ENCODE data around the gene DPH2.

Gene DPH2

DNA sequence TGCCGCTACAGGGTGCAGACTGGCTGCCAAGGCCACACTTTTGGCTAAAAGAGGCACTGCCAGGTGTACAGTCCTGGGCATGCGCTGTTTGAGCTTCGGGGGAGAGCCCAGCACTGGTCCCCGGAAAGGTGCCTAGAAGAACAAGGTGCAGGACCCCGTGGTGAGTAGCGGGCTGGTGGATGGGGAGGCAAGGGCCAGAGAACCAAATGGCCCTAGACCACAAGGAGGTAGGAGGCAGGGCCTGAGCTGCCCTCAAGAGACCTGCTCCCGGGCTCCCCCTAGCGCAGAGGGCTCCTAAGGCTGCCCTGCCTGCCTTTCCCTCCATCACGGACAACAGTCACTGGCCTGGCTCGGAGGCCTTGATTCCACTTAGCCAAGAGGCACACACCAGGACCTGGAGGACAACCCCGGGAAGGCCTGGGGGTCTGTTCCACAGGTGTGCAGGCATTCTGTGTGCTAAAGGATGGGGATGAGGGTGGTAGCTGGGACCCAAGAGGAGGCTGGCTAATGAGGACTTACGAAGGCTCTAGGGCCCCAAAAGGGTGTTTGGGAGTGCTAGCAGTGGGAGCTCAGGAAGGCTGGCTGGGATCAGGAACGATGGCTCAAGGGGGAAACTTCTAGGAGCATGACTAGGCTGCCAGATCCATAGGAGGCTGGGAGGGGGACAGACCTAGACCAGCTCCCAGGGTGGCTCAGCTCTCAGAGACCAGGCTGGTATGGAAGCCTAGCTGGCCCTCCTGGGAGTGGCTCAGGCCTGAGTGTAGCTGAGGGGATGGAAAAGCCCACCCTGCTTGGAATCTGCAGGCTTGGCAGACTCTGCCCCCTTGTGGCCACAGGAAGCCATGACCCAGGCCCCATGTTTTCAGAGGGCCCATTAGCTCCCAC is 35.5 kb upstream of the DPH2 start:
- Histone ChIP-seq H3K36me3 (ENCODE audit: insufficient read depth, low read length) (peaks cover 7% of the 10 kb centered on the region), H3K27me3 (ENCODE audit: insufficient read depth, low read length, poor library complexity) (no peaks in the 10 kb centered on the region), H4K20me1 (ENCODE audit: insufficient read depth, low read length) (no peaks in the 10 kb centered on the region), H3K9me3 (ENCODE audit: insufficient read depth, low read length, severe bottlenecking) (no peaks in the 10 kb centered on the region), H3K79me2 (ENCODE audit: insufficient read depth, low read length) (no peaks in the 10 kb centered on the region), H3K4me1 (ENCODE audit: insufficient read depth, low read length) (no peaks in the 10 kb centered on the region), H3K4me3 (ENCODE audit: low read depth in 1 of 2, low read length in 2 of 2) (no peak overlapping the region), H3K27ac (ENCODE audit: low read length) (no peak overlapping the region), H3K9ac (ENCODE audit: low read depth, low read length) (no peak overlapping the region), H3K4me2 (ENCODE audit: insufficient read depth, low read length) (no peak overlapping the region), H2AFZ (ENCODE audit: low read depth, low read length) (no peak overlapping the region)
- TF ChIP-seq, protein P1, sequence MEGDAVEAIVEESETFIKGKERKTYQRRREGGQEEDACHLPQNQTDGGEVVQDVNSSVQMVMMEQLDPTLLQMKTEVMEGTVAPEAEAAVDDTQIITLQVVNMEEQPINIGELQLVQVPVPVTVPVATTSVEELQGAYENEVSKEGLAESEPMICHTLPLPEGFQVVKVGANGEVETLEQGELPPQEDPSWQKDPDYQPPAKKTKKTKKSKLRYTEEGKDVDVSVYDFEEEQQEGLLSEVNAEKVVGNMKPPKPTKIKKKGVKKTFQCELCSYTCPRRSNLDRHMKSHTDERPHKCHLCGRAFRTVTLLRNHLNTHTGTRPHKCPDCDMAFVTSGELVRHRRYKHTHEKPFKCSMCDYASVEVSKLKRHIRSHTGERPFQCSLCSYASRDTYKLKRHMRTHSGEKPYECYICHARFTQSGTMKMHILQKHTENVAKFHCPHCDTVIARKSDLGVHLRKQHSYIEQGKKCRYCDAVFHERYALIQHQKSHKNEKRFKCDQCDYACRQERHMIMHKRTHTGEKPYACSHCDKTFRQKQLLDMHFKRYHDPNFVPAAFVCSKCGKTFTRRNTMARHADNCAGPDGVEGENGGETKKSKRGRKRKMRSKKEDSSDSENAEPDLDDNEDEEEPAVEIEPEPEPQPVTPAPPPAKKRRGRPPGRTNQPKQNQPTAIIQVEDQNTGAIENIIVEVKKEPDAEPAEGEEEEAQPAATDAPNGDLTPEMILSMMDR (IDR thresholded peaks at IDR 0.05; ENCODE audit: borderline replicate concordance, extremely low read depth, low read length, poor library complexity, severe bottlenecking): peak; percentile 96
- TF ChIP-seq EZH2 (IDR thresholded peaks at IDR 0.05; ENCODE audit: borderline replicate concordance, low read depth, low read length, severe bottlenecking): no peak
- ATAC-seq (ENCODE audit: insufficient read depth, low read depth) (peak; percentile 82), DNase-seq (peak; percentile 68)

- H3K27me3 ChIP-seq (ENCODE audit: insufficient read depth, low read length, poor library complexity): no peaks in the 10 kb centered on the region
- no peak for ATAC-seq (ENCODE audit: insufficient read depth, low read depth)
- DNase-seq: no peak
- H3K9ac ChIP-seq (ENCODE audit: low read depth, low read length): no peak overlapping the region
- TF ChIP-seq, protein P1 (IDR thresholded peaks at IDR 0.05; ENCODE audit: borderline replicate concordance, extremely low read depth, low read length, poor library complexity, severe bottlenecking): no peak
- TF ChIP-seq EZH2 (IDR thresholded peaks at IDR 0.05; ENCODE audit: borderline replicate concordance, low read depth, low read length, severe bottlenecking): no peak
- no peaks in the 10 kb centered on the region for H3K79me2 ChIP-seq (ENCODE audit: insufficient read depth, low read length)
- no peaks in the 10 kb centered on the region for H3K9me3 ChIP-seq (ENCODE audit: insufficient read depth, low read length, severe bottlenecking)
- H2AFZ ChIP-seq (ENCODE audit: low read depth, low read length): no peak overlapping the region
- H4K20me1 ChIP-seq (ENCODE audit: insufficient read depth, low read length): no peaks in the 10 kb centered on the region
- H3K4me1 ChIP-seq (ENCODE audit: insufficient read depth, low read length): no peaks in the 10 kb centered on the region
- no peak overlapping the region for H3K4me3 ChIP-seq (ENCODE audit: low read depth in 1 of 2, low read length in 2 of 2)
- H3K27ac ChIP-seq (ENCODE audit: low read length): no peak overlapping the region
- H3K36me3 ChIP-seq (ENCODE audit: insufficient read depth, low read length): peaks cover 6% of the 10 kb centered on the region
- no peak overlapping the region for H3K4me2 ChIP-seq (ENCODE audit: insufficient read depth, low read length)
Measured at GRCh38 chr1:43934986-43935324, 34.9 kb upstream of the DPH2 start.

- Histone ChIP-seq H3K4me3 (ENCODE audit: low read depth in 1 of 2, low read length in 2 of 2) (no peak overlapping the region), H3K4me2 (ENCODE audit: insufficient read depth, low read length) (no peak overlapping the region), H3K36me3 (ENCODE audit: insufficient read depth, low read length) (no peaks in the 10 kb centered on the region), H4K20me1 (ENCODE audit: insufficient read depth, low read length) (no peaks in the 10 kb centered on the region), H3K9me3 (ENCODE audit: insufficient read depth, low read length, severe bottlenecking) (no peaks in the 10 kb centered on the region), H3K4me1 (ENCODE audit: insufficient read depth, low read length) (no peaks in the 10 kb centered on the region), H2AFZ (ENCODE audit: low read depth, low read length) (no peak overlapping the region), H3K27me3 (ENCODE audit: insufficient read depth, low read length, poor library complexity) (no peaks in the 10 kb centered on the region), H3K9ac (ENCODE audit: low read depth, low read length) (no peak overlapping the region), H3K79me2 (ENCODE audit: insufficient read depth, low read length) (no peaks in the 10 kb centered on the region), H3K27ac (ENCODE audit: low read length) (no peak overlapping the region)
- ATAC-seq (ENCODE audit: insufficient read depth, low read depth) (no peak), DNase-seq (no peak)
- TF ChIP-seq EZH2 (IDR thresholded peaks at IDR 0.05; ENCODE audit: borderline replicate concordance, low read depth, low read length, severe bottlenecking): no peak
Measured at GRCh38 chr1:43935711-43936427, 33.9 kb upstream of the DPH2 start.

Data from DND-41 (cell line).